GM12873 (cell line): ENCODE measurements around the gene PLEKHJ1.

Experiments used
- TF ChIP-seq, protein P1 (sequence below): IDR thresholded peaks from 2 replicates; pipeline ENCODE4 v1.5.1; 2012; ENCODE audit warnings: low read depth, mild to moderate bottlenecking, moderate library complexity, low read length, control low read depth; ENCODE audit not compliant: insufficient read depth; ENCODE audit errors: missing control alignments

Gene PLEKHJ1

DNA sequence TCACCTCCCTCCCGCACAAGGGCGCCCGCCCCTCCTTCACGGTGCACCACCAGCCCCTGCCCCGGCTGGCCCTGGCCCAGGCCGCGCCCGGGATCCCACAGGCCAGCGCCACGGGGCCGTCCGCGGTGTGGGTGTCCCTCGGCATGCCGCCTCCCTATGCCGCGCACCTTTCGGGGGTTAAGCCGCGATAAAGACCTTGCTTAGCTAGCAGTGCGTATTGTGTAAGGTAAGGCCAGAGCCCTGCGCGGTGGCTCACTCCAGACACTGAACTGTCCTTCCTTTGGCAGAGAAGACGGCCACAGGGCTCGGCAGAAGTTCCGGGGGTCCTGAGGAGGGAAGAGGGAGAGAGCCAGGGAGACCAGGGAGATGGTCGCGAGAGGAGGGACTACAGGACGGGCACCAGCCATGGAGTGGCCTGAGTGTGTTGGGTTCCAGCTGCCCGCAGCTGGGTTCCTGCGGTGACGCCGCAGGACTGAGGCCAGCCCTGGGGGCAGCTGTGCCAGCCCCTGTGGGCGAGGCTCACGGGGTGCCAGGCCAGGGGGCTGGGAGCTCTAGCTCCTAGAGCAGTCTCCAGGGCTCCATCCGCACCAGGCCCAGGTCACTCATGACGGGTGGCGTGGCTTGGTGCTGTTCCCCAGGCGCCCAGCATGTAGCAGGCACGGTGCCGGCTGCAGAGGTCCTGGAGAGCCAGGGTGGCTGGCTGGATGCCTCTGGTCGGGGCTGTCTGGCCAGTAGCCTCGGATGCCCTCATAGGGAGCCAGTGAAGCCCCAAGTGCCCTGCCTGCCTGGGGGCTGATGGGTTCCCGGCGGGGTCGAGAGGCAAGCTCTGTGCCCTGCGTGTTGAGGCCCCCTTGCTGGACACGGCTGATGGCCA, 7.7 kb downstream of the PLEKHJ1 start:
- TF ChIP-seq, protein P1, sequence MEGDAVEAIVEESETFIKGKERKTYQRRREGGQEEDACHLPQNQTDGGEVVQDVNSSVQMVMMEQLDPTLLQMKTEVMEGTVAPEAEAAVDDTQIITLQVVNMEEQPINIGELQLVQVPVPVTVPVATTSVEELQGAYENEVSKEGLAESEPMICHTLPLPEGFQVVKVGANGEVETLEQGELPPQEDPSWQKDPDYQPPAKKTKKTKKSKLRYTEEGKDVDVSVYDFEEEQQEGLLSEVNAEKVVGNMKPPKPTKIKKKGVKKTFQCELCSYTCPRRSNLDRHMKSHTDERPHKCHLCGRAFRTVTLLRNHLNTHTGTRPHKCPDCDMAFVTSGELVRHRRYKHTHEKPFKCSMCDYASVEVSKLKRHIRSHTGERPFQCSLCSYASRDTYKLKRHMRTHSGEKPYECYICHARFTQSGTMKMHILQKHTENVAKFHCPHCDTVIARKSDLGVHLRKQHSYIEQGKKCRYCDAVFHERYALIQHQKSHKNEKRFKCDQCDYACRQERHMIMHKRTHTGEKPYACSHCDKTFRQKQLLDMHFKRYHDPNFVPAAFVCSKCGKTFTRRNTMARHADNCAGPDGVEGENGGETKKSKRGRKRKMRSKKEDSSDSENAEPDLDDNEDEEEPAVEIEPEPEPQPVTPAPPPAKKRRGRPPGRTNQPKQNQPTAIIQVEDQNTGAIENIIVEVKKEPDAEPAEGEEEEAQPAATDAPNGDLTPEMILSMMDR, result no peak

DNA sequence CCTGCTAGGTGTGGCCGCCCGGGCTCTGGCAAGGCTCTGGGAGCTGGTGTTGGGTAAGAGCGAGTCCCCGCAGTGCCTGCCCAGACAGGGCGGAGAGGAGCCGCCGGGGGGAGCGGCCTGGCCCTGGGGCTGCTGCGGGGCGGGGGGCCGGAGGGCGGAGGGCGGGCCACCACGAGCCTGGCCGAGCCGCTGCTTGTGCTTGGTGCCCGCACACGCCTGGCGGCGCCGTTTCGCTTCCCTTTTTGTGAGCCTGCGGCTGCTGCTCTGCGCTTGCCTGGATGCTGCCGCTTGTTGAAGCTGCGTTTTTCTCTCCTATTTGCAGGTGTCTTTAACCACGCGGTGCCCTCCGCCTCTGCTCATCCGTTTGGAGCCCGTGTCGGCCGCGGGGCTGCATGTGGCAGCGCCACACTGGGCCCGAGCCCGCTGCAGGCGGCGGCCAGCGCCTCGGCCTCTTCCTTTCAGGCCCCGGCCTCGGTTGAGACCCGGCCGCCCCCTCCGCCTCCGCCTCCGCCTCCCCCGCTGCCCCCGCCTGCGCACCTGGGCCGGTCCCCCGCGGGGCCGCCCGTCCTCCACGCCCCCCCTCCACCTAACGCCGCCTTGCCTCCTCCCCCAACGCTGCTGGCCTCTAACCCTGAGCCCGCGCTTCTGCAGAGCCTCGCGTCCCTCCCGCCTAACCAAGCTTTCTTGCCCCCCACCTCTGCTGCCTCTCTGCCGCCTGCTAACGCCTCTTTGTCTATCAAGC, 8.5 kb downstream of the PLEKHJ1 start:
- TF ChIP-seq, protein P1, result peak; percentile 36

DNA sequence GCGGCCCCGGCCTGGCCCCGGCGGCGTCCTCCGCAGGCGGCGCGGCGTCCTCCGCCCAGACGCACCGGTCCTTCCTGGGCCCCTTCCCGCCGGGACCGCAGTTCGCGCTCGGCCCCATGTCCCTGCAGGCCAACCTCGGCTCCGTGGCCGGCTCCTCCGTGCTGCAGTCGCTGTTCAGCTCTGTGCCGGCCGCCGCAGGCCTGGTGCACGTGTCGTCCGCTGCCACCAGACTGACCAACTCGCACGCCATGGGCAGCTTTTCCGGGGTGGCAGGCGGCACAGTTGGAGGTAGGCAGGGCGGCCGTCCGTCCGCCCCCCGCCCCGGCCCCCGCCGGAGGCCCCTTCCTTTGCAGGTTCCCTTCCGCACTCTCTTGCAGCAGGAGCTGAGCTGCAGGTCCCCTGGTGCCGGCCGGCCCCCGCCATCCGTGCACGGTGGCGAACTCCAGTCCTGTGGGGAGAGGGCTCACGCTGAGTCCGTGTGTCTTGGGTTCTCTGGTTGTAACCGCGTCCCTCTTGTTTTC, 9.2 kb downstream of the PLEKHJ1 start:
- TF ChIP-seq, protein P1, result no peak

DNA sequence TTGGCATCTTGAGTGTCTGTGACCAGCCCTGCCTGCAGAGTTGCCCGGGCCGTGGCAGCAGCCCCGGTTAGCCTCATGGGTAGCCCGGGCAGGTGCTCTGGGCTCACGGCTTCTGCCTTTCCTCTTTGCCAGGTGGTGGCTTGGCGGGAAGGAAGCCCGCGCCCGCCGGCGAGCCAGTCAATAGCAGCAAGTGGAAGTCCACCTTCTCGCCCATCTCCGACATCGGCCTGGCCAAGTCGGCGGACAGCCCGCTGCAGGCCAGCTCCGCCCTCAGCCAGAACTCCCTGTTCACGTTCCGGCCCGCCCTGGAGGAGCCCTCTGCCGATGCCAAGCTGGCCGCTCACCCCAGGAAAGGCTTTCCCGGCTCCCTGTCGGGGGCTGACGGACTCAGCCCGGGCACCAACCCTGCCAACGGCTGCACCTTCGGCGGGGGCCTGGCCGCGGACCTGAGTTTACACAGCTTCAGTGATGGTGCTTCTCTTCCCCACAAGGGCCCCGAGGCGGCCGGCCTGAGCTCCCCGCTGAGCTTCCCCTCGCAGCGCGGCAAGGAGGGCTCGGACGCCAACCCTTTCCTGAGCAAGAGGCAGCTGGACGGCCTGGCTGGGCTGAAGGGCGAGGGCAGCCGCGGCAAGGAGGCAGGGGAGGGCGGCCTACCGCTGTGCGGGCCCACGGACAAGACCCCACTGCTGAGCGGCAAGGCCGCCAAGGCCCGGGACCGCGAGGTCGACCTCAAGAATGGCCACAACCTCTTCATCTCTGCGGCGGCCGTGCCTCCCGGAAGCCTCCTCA, 9.9 kb downstream of the PLEKHJ1 start:
- TF ChIP-seq, protein P1, result no peak

DNA sequence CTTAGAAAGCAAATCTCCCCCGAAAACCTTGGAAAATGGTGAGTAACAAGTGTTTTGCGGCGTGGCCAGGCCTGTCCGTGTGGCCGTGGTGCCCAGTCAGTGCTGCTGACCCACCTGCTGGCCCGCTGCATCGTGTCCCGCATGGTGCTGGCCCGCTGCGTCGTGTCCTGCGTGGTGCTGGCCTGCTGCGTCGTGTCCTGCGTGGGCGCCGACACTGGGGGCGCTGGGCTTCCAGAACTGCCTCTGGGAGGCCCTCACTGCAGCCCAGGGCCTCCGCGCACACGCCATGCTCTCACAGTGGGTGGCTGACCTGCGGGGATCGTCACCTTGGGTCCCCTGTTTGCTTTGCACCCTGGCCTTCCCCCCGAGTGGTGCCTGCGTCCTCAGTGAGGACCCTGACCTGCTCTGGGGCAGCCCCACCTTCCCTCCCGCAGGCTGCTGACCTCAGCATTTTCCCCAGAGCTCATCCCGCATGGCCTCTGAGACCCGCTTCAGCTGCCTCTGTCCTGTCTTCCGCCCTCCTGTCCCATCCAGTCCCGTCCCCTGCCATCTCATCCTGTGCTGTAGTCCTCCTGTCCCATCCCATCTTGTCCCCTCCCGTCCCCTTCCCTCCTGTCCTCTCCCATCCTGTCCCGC, 10.6 kb downstream of the PLEKHJ1 start:
- TF ChIP-seq, protein P1, result no peak

DNA sequence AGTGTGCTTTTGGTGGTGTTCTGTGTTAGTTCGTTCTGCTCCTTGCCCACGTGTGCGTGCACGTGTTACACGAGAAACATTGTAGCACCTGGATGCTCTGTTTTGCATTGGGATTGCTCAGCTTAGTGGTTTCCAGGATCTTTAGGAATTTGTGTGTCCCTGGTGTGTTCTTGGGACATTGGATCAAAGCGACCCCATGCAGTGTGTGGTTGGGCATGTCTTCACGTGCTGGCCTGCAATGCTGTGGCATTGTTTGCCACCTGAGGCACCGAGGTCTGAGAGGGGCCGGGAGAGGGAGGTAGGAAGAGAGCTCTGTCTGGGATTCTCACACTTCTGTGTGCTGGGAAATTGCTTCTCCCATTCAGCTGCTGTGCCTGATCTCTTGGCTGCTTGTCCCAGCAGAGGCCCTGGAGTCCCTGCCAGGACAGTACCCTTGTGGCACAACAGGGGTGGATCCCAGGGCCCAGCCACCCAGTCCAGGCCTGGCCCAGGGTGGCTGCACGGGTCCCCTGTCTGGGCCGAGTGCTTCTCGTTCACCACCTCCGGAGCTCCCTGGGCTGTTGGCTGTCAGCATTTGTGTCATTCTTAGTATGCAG, 11.3 kb downstream of the PLEKHJ1 start:
- TF ChIP-seq, protein P1, result no peak
